NCI-H524 treated with DMSO at 0.1 percent for 48 hours (cell line): ENCODE results near the gene MARCKS.

ENCODE experiments used
- DNase-seq: peaks from one replicate; lab custom pipeline; 2025; lab: John Stamatoyannopoulos, UW

MARCKS gene

GRCh38 chr6:113853252-113853651 is 3.9 kb upstream of the MARCKS start:
- DNase-seq = no peak

- DNase-seq = peak; percentile 73
Observed at GRCh38 chr6:113854531-113855499, 2.3 kb upstream of the MARCKS start.

- DNase-seq = peak; percentile 73
Observed at GRCh38 chr6:113855500-113856374, 1.4 kb upstream of the MARCKS start.

- DNase-seq = no peak
Observed at GRCh38 chr6:113856375-113856624, 845 bp upstream of the MARCKS start.

GRCh38 chr6:113857556-113858479 is 673 bp downstream of the MARCKS start:
- DNase-seq = no peak

- peak; percentile 82 for DNase-seq
Observed at GRCh38 chr6:113858480-113859348, 1.6 kb downstream of the MARCKS start.

- DNase-seq = no peak
Observed at GRCh38 chr6:113859349-113860180, 2.4 kb downstream of the MARCKS start.

GRCh38 chr6:113860181-113860955 is 3.2 kb downstream of the MARCKS start:
- DNase-seq = no peak

GRCh38 chr6:113862112-113862511 is 5.0 kb downstream of the MARCKS start:
- DNase-seq = no peak

GRCh38 chr6:113870917-113871316 is 13.8 kb downstream of the MARCKS start:
- no peak for DNase-seq

GRCh38 chr6:113871975-113872374 is 14.8 kb downstream of the MARCKS start:
- no peak for DNase-seq

GRCh38 chr6:113873043-113873667 is 16.0 kb downstream of the MARCKS start:
- DNase-seq = no peak

- DNase-seq = no peak
Observed at GRCh38 chr6:113875470-113875869, 18.3 kb downstream of the MARCKS start.

- no peak for DNase-seq
Observed at GRCh38 chr6:113876695-113877094, 19.6 kb downstream of the MARCKS start.

- peak; percentile 19 for DNase-seq
Observed at GRCh38 chr6:113879186-113880096, 22.3 kb downstream of the MARCKS start.

- DNase-seq = no peak
Observed at GRCh38 chr6:113881478-113881980, 24.4 kb downstream of the MARCKS start.

GRCh38 chr6:113882336-113883022 is 25.3 kb downstream of the MARCKS start:
- DNase-seq = no peak
